ENCODE measurements around the gene MUC21.
"Not testable (repeated sequence)": the region's sequence is repeated elsewhere in the genome, so short reads cannot be mapped to it uniquely, and the experiment has no call there.

Gene MUC21

DNA sequence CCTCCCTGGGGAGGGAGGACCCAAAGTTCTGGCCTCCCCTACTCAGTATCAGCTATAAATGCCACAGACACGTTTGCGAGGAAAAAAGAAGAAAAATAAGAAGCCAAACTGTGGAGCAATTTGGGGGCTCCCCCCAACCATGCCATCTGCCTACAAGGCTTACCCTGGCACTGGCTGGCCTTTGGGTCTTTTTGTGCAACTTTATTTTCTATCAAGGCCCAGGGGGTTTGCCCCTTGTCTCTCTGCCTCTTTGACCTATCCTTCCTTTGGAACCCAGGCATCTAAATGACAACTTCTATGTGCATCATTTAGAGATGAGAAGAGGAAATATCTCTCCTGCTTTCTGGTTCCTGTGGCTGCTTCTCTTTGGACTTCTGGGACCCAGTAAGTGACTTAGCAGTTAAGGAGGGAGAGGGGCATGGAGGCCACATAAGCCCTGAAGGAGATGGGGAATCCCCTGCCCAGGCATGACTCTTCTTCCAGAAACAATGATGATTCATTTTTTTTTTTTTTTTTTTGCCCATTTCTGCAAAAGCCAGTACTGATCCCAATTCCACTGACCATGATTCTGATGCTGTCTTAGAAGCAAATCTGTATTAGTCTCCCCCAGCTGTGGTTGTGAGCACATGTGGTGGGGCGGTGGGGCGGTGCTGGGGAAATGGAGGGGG is 27.0 kb downstream of the MUC21 start, which contains the start of gene MUC22:
MUC22 (plus strand) TSS at position 82 of the 668 bp plus-strand sequence; CDS start at position 315, 233 bp downstream.
- no peak for DNase-seq

GRCh38 chr6:31011153-31011552 is 27.6 kb downstream of the MUC21 start:
- DNase-seq, result no peak

GRCh38 chr6:31016659-31017299 is 33.3 kb downstream of the MUC21 start:
- no peak for DNase-seq

DNA sequence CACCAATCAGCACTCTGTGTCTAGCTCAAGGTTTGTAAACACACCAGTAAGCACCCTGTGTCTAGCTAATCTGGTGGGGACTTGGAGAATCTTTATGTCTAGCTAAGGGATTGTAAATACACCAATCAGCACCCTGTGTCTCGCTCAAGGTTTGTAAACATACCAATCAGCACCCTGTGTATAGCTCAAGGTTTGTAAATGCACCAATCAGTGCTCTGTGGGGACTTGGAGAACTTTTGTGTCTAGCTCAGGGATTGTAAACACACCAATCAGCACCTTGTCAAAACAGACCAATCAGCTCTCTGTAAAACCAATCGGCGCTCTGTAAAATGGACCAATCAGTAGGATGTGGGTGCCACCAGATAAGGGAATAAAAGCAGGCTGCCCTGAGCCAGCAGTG is 33.9 kb downstream of the MUC21 start:
- not testable (repeated sequence) for DNase-seq

DNA sequence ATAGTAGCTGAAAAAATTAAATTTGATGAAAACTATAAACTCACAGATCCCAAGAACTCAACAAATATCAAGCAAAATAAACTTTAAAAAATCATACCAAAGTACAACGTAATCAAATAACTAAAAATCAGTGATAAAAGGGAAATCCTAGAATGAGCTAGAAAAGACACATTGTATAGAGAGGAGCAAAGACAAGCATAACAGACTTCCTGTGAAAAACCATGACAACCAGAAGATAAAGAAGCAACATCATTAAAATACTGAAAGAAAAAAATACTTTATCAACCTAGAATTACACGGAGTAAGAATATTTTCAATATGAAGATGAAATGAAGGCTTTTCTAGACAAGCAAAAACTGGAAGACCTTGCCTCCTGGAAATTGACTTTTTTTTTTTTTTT is 36.5 kb downstream of the MUC21 start:
- no peak for DNase-seq

DNA sequence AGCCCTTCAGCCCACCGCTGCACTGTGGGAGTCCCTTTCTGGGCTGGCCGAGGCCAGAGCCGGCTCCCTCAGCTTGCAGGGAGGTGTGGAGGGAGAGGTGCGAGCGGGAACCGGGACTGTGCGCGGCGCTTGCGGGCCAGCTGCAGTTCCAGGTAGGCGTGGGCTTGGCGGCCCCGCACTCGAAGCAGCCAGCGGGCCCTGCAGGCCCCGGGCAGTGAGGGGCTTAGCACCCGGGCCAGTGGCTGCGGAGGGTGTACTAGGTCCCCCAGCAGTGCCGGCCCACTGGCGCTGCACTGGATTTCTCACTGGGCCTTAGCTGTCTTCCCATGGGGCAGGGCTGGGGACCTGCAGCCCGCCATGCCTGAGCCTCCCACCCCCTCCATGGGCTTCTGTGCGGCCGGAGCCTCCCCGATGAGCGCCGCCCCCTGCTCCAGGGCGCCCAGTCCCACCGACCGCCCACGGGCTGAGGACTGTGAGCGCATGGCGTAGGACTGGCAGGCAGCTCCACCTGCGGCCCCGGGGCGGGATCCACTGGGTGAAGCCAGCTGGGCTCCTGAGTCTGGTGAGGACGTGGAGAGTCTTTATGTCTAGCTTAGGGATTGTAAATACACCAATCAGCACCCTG is 37.2 kb downstream of the MUC21 start:
- not testable (repeated sequence) for DNase-seq

DNA sequence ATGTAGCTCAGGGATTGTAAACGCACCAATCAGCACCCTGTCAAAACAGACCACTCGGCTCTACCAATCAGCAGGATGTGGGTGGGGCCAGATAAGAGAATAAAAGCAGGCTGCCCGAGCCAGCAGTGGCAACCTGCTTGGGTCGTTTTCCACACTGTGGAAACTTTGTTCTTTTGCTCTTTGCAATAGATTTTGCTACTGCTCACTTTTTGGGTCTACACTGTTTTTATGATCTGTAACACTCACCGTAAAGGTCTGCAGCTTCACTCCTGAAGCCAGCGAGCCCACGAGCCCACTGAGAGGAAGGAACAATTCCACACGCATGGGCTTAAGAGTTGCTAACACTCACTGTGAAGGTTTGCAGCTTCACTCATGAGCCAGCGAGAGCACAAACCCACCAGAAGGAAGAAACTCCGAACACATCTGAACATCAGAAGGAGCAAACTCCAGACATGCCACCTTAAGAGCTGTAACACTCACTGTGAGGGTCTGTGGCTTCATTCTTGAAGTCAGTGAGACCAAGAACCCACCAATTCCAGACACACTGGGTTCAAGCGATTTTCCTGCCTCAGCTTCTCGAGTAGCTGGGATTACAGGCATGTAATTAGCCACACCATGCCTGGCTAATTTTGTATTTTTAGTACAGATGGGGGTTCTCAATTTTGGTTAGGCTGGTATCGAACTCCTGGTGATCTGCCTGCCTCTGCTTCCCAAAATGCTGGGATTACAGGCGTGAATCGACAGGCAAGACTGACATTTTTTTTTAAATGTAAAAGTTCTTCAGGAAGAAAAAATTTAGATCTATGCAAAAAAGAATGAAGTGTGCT is 38.4 kb downstream of the MUC21 start:
- DNase-seq, result not testable (repeated sequence)

DNA sequence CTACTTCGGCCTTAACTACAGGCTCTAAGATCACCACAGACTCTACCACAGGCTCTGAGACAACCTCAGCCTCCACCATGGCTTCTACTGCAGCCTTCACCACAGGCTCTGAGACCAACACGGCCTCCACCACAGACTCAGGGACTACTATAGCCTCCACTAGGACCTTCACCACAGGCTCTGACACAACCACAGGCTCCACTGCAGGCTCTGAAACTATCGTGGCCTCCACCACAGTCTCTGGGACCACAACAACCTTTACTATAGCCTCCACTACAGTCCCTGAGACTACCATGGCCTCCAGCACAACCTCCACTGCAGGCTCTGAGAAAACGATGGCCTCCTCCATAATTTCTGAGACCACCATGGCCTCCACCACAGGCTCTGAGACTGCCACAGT is 42.1 kb downstream of the MUC21 start:
- no peak for DNase-seq

GRCh38 chr6:31031095-31031494 is 47.6 kb downstream of the MUC21 start:
- DNase-seq, result no peak

GRCh38 chr6:31033075-31033474 is 49.6 kb downstream of the MUC21 start:
- DNase-seq, result no peak

GRCh38 chr6:31035862-31036497 is 52.5 kb downstream of the MUC21 start:
- DNase-seq, result no peak

DNA sequence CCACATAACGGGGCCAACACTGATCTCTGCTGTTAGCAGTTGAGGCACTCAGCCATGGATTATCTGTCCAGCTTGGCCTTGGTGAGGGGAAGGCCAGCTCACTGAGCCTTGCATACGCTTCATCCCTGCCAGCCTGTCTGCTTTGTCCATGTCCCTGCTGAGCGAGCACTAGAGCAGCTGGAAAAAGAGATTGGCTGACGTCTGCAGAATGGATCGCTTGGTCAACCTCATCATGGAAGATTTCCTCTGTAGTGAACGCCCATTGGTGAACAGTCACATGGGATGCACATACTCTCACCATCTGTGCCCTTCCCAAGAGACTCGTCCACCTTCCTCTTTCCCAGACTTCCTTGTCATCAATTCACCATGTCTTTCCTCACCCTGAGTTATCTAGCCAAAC is 53.7 kb downstream of the MUC21 start:
- no peak for DNase-seq

DNA sequence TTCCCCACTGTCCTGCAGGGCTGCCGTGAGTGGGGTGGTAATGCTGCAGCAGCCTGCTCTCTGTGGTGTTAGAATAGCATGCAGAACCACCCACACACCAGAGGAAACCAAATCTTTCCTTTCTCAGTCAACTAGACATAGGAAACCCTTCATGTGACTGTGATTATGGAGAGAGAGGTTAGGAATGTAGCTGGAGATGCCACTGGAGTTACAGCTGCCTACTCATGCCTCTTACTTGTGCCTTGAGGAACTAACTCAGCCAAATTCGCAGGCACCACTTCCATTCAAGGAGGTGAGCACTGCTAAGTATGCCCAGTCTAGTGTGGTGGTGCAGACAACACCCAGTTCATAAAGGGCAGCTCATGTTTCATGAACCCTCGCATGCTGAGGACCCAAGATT is 54.2 kb downstream of the MUC21 start:
- no peak for DNase-seq

DNA sequence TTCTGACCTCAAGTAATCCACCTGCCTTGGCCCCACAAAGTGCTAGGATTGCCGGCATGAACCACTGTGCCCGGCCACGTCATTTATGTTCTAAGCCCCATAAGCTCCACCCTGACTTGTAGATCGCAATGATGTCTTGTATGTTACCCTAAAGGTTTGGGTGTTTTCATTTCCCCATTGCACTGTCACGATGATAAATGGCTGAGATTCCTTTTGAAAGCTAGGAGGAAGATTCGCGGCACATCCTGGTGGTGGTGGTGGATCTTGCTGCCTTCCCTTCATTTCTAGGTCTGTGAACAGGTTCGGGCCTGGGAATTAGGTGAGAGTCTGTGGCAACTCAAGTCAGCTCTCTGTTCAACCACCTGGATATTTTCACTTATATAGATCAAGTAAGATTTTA is 55.0 kb downstream of the MUC21 start:
- no peak for DNase-seq
